Measurements from ENCODE around the gene TMPRSS9. TPM values are rescaled to one million over a fixed set of nuclear protein-coding genes. Genes with fewer than 3 reads are reported as not detected.
A peak's percentile ranks its signal among the peaks of the same experiment; 100 is the strongest.

The TMPRSS9 gene
- polyA plus RNA-seq, 1 donor from 2014 or later, result not detected

DNA sequence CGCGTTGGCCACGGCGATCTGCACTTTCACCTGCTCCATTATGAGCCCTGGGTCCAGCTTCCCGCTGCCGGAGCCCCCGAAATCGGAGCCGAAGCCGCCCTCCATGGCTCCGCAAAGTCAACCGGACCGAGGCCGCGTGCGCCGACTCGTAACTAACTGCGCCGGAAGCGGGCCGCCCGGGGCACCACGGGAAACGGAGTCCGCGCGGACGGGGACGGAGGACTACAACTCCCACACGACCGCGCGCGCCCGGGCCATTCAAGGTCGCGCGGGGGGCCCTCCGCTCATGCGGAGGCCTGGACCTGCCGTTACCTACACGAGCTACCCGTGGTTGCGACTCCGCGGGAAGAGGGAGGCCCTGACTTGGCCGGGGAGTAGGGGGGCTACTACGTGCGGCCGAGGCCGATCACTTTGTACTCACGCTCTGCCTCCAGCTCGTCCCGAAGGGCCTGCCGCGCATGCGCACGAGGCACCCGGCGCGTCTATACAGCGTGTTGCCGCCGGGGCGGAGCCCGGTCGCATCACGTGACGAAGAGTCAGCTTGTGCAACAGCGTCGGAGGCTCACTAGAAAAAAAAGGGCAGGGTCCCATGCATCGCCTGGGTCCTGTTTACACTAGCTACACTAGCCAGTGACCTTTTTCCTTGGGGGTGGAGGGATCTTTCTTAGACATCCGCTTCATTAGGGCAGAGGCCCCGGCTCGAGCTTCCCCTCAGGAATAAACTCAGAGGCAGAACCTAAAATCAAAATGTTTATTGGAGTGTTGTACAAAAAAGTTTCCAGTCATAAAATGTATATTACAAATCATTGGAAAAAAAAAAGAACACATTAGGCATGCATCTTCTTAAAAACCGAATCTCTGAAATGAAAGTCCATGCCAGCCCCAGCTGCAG, 67.6 kb downstream of the TMPRSS9 start, which contains the start of gene TIMM13:
Gene TIMM13, minus strand, starts transcription at position 158 of the 892 bp plus-strand sequence. Its CDS starts 53 bp downstream, at position 105.
- peak within 1 kb of the TSS; percentile 93 for H3K27ac ChIP-seq (ENCODE audit: low read length)
- H3K9me3 ChIP-seq (ENCODE audit: low read length), result no peaks in the 10 kb centered on the region
- H3K4me2 ChIP-seq (ENCODE audit: low read length), result peak within 1 kb of the TSS; percentile 59
- no peaks in the 10 kb centered on the region for H3K9me2 ChIP-seq (ENCODE audit: insufficient read depth, low read length)
- peak; percentile 96 for TF ChIP-seq MXI1 (conservative IDR thresholded peaks at IDR 0.05; ENCODE audit: poor library complexity, severe bottlenecking)
- TF ChIP-seq, protein P1, sequence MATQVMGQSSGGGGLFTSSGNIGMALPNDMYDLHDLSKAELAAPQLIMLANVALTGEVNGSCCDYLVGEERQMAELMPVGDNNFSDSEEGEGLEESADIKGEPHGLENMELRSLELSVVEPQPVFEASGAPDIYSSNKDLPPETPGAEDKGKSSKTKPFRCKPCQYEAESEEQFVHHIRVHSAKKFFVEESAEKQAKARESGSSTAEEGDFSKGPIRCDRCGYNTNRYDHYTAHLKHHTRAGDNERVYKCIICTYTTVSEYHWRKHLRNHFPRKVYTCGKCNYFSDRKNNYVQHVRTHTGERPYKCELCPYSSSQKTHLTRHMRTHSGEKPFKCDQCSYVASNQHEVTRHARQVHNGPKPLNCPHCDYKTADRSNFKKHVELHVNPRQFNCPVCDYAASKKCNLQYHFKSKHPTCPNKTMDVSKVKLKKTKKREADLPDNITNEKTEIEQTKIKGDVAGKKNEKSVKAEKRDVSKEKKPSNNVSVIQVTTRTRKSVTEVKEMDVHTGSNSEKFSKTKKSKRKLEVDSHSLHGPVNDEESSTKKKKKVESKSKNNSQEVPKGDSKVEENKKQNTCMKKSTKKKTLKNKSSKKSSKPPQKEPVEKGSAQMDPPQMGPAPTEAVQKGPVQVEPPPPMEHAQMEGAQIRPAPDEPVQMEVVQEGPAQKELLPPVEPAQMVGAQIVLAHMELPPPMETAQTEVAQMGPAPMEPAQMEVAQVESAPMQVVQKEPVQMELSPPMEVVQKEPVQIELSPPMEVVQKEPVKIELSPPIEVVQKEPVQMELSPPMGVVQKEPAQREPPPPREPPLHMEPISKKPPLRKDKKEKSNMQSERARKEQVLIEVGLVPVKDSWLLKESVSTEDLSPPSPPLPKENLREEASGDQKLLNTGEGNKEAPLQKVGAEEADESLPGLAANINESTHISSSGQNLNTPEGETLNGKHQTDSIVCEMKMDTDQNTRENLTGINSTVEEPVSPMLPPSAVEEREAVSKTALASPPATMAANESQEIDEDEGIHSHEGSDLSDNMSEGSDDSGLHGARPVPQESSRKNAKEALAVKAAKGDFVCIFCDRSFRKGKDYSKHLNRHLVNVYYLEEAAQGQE (IDR thresholded peaks at IDR 0.05; ENCODE audit: borderline replicate concordance), result peak; percentile 37
- TF ChIP-seq RAD21 (conservative IDR thresholded peaks at IDR 0.05), result no peak
- TF ChIP-seq POLR2AphosphoS5 (IDR thresholded peaks at IDR 0.05), result peak; percentile 89
- TF ChIP-seq SMC3 (conservative IDR thresholded peaks at IDR 0.05; ENCODE audit: poor library complexity), result peak; percentile 26
- TF ChIP-seq, protein P2, sequence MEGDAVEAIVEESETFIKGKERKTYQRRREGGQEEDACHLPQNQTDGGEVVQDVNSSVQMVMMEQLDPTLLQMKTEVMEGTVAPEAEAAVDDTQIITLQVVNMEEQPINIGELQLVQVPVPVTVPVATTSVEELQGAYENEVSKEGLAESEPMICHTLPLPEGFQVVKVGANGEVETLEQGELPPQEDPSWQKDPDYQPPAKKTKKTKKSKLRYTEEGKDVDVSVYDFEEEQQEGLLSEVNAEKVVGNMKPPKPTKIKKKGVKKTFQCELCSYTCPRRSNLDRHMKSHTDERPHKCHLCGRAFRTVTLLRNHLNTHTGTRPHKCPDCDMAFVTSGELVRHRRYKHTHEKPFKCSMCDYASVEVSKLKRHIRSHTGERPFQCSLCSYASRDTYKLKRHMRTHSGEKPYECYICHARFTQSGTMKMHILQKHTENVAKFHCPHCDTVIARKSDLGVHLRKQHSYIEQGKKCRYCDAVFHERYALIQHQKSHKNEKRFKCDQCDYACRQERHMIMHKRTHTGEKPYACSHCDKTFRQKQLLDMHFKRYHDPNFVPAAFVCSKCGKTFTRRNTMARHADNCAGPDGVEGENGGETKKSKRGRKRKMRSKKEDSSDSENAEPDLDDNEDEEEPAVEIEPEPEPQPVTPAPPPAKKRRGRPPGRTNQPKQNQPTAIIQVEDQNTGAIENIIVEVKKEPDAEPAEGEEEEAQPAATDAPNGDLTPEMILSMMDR (IDR thresholded peaks at IDR 0.05; ENCODE audit: poor library complexity, severe bottlenecking), result no peak
- no peak for TF ChIP-seq EZH2 (IDR thresholded peaks at IDR 0.05; ENCODE audit: borderline replicate concordance, insufficient read depth, low read length, poor library complexity, severe bottlenecking)
- TF ChIP-seq EP300 (conservative IDR thresholded peaks at IDR 0.05; ENCODE audit: poor library complexity, severe bottlenecking), result peak; percentile 72
- peak; percentile 68 for TF ChIP-seq TAF1 (IDR thresholded peaks at IDR 0.05; ENCODE audit: low read depth)
- H3K4me3 ChIP-seq (ENCODE audit: low read length), result peak within 1 kb of the TSS; percentile 100
- no peaks in the 10 kb centered on the region for H3F3A ChIP-seq (ENCODE audit: insufficient read depth, low read length, poor library complexity, severe bottlenecking)
- H3K36me3 ChIP-seq (ENCODE audit: insufficient read depth, low read length), result no peaks in the 10 kb centered on the region
- H3K79me2 ChIP-seq (replicated peaks; ENCODE audit: insufficient read depth, low read length), result peaks cover 11% of the 10 kb centered on the region
- H2AFZ ChIP-seq (ENCODE audit: low read depth, low read length), result peak within 1 kb of the TSS; percentile 63
- no peaks in the 10 kb centered on the region for H3K27me3 ChIP-seq (ENCODE audit: insufficient read depth, low read depth, low read length)
- peaks cover 7% of the 10 kb centered on the region for H4K20me1 ChIP-seq (ENCODE audit: insufficient read depth)
- peak within 1 kb of the TSS; percentile 94 for H3K9ac ChIP-seq (ENCODE audit: low read length)

DNA sequence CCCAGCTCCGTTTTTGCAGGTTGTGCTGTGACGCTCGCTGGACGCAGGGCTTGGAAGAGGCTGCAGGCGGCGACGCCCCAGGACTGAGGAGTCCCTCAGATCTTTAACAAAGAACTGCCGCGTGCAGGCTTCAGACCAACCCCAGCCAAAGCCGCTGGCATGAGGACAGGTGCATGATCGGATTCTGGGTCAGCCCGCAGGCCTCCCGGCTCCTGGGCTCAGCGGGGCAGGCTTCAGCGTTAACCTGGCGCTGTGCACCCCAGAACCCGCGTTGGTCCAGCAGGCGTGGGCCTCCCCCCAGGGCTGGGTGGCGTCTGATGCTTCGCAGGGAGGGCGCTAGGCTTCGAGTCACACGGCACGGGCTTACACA, 68.2 kb downstream of the TMPRSS9 start:
- peak overlapping the region; percentile 93 for H3K27ac ChIP-seq (ENCODE audit: low read length)
- no peak overlapping the region for H2AFZ ChIP-seq (ENCODE audit: low read depth, low read length)
- peak overlapping the region; percentile 94 for H3K9ac ChIP-seq (ENCODE audit: low read length)
- H3K4me2 ChIP-seq (ENCODE audit: low read length), result no peak overlapping the region
- TF ChIP-seq EP300 (conservative IDR thresholded peaks at IDR 0.05; ENCODE audit: poor library complexity, severe bottlenecking) (no peak), TAF1 (IDR thresholded peaks at IDR 0.05; ENCODE audit: low read depth) (no peak), RAD21 (conservative IDR thresholded peaks at IDR 0.05) (no peak), SMC3 (conservative IDR thresholded peaks at IDR 0.05; ENCODE audit: poor library complexity) (no peak), EZH2 (IDR thresholded peaks at IDR 0.05; ENCODE audit: borderline replicate concordance, insufficient read depth, low read length, poor library complexity, severe bottlenecking) (no peak), POLR2AphosphoS5 (IDR thresholded peaks at IDR 0.05) (no peak), MXI1 (conservative IDR thresholded peaks at IDR 0.05; ENCODE audit: poor library complexity, severe bottlenecking) (no peak)
- TF ChIP-seq, protein P1 (IDR thresholded peaks at IDR 0.05; ENCODE audit: borderline replicate concordance), result no peak
- TF ChIP-seq, protein P2 (IDR thresholded peaks at IDR 0.05; ENCODE audit: poor library complexity, severe bottlenecking), result no peak
- no peaks in the 10 kb centered on the region for H3K27me3 ChIP-seq (ENCODE audit: insufficient read depth, low read depth, low read length)
- no peaks in the 10 kb centered on the region for H3F3A ChIP-seq (ENCODE audit: insufficient read depth, low read length, poor library complexity, severe bottlenecking)
- peak overlapping the region; percentile 100 for H3K4me3 ChIP-seq (ENCODE audit: low read length)
- H3K36me3 ChIP-seq (ENCODE audit: insufficient read depth, low read length), result no peaks in the 10 kb centered on the region
- no peaks in the 10 kb centered on the region for H3K9me3 ChIP-seq (ENCODE audit: low read length)
- no peaks in the 10 kb centered on the region for H3K9me2 ChIP-seq (ENCODE audit: insufficient read depth, low read length)
- peaks cover 7% of the 10 kb centered on the region for H4K20me1 ChIP-seq (ENCODE audit: insufficient read depth)
- H3K79me2 ChIP-seq (replicated peaks; ENCODE audit: insufficient read depth, low read length), result peaks cover 11% of the 10 kb centered on the region

All from neural cell (in vitro differentiated cells).